Posterior cingulate gyrus (tissue), 11 donors: ENCODE measurements around the gene C11orf42.

Experiments used
- DNase-seq, 10 donors: peaks; one replicate each; pipeline versions ENCODE4 v3.0.0 to v3.0.0-alpha.2; 2020 to 2021; ENCODE audit warnings: mixed read lengths in 3 of 10
- intact Hi-C: fragments of 100-400 bp; cut with DNase I; formaldehyde crosslinking; loops from one replicate; pipeline ENCODE4 v1.15.1; 2023

Gene C11orf42, protein sequence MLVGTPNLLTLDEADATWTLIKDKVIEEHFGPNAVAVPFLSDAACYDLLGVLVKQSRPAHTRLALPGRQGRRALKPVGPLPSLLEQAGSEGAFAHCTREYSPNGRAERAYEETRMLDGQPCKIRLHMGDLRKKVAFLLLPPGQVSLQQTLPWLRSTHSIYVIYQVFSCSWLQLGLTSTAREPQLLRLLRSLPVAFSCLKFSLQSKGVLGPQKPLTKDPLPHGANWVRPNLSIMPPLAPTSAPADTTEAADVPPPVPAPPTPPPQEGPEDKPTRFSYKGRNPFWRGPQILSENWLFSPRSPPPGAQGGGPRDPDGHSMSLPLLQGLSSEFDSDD

DNA sequence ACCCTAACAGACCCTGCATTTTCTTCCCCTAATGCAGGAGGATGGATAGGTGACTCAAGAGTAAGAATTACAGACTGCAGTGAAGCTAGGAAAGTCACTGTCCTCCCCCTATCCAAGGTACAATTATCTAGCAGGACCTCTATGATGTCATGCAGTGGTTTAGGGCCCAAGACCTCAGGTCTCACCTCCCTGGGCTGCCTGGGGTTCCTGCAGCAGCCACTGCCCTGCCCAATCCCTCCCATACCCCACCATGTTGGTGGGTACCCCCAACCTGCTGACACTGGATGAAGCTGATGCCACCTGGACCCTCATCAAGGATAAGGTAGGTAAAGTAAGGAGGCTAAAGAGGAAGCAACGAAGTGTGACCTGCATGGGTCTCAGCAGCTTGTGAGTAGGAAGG lies at the start of gene C11orf42:
Gene C11orf42 (plus strand): TSS at position 192 of the 400 bp plus-strand sequence. CDS start 59 bp downstream, at position 251.
- intact Hi-C loops, result no loop called here

DNA sequence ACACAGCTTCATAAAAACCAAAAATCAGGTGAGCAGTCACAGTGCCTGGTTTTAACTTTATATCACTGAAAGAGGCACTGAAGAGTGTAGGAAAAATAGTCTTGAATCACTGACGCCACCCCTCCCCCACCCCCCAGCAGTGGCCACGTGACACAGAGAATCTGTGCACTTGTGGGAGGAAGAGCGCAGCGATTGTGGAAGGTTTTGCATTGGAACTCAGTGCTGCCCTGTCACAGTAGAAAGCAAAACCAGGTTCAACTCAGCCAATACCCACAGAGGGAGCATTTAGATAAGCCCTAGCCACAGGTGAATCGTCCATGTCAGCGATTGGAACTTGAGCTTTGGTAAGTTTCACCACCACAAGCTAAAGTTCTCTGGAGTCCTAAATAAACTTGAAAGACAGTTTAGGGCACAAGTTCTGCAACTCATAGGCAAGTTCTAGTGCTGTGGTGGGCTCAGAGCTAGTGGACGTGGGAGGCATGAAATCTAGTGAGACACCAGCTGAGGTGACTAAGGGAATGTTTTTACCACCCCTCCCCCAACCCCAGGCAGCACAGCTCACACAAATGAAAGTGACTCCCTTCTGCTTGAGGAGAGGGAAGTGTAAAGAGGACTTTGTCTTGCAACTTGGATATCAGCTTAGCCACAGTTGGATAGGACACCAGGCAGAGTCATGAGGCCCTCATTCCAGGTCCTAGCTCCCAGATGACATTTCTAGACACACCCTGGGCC lies 48.6 kb upstream of the C11orf42 start:
- no peak for DNase-seq

More for the DNA sequence above, at the start of gene C11orf42:
- no peak for DNase-seq

GRCh38 chr11:6170226-6170625 lies 35.1 kb upstream of the C11orf42 start, which contains the start of gene OR52B2:
TSS of gene OR52B2 (minus strand) at chr11:6170326. CDS start at chr11:6170326, 0 bp downstream.
- intact Hi-C loops, result no loop called here
- DNase-seq, result no peak

More for the DNA sequence above, 48.6 kb upstream of the C11orf42 start:
- intact Hi-C loops, result no loop called here

GRCh38 chr11:6175440-6175839 lies 29.9 kb upstream of the C11orf42 start:
- DNase-seq, result no peak
- intact Hi-C loops, result no loop called here

- intact Hi-C loops, result no loop called here
- no peak for DNase-seq
Measured at GRCh38 chr11:6191742-6192141, 13.6 kb upstream of the C11orf42 start.

DNA sequence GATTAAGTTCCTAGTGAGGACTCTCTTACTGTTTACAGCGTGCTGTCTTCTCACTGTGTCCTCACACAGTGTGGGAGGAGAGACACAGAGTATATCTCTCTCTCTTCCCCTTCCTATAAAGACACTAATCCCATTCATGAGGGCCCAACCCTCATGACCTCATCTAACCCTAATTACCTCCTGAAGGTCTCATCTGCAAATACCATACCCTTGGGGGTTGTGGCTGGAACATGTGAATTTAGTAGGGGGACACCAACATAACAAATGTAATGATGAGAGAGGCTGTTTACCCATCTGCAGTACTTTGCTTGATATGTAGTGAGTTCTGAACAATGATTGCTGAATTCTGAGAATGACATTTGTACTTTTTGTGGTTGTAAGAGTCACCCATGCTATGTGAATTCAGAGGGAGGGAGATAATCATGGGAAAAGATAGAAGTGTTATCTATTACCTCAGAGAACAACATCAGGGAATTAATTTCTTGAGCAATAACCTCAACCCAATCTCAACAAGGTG lies 11.2 kb upstream of the C11orf42 start:
- intact Hi-C loops, result no loop called here
- DNase-seq, result no peak

- no peak for DNase-seq
- intact Hi-C loops, result no loop called here
Measured at GRCh38 chr11:6196396-6196795, 9.0 kb upstream of the C11orf42 start.

GRCh38 chr11:6197466-6198200 lies 7.7 kb upstream of the C11orf42 start:
- DNase-seq, result no peak
- intact Hi-C loops, result no loop called here

DNA sequence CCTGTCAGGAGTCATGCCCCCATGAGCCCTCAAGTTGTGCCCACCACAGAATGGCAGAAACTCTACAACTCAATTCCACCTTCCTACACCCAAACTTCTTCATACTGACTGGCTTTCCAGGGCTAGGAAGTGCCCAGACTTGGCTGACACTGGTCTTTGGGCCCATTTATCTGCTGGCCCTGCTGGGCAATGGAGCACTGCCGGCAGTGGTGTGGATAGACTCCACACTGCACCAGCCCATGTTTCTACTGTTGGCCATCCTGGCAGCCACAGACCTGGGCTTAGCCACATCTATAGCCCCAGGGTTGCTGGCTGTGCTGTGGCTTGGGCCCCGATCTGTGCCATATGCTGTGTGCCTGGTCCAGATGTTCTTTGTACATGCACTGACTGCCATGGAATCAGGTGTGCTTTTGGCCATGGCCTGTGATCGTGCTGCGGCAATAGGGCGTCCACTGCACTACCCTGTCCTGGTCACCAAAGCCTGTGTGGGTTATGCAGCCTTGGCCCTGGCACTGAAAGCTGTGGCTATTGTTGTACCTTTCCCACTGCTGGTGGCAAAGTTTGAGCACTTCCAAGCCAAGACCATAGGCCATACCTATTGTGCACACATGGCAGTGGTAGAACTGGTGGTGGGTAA lies 6.1 kb upstream of the C11orf42 start, which contains the start of gene OR52W1:
Gene OR52W1 (plus strand): TSS at position 51 of the 637 bp plus-strand sequence. CDS start 0 bp downstream, at position 51.
- DNase-seq, result no peak
- intact Hi-C loops, result no loop called here

GRCh38 chr11:6200975-6201374 lies 4.4 kb upstream of the C11orf42 start:
- intact Hi-C loops, result no loop called here
- DNase-seq, result peak in 1 of 10 donors; percentile 24

GRCh38 chr11:6201481-6201880 lies 3.9 kb upstream of the C11orf42 start:
- no peak for DNase-seq
- intact Hi-C loops, result no loop called here

GRCh38 chr11:6202041-6202440 lies 3.3 kb upstream of the C11orf42 start:
- no peak for DNase-seq
- intact Hi-C loops, result no loop called here

- no peak for DNase-seq
- intact Hi-C loops, result no loop called here
Measured at GRCh38 chr11:6203327-6203726, 2.0 kb upstream of the C11orf42 start.

DNA sequence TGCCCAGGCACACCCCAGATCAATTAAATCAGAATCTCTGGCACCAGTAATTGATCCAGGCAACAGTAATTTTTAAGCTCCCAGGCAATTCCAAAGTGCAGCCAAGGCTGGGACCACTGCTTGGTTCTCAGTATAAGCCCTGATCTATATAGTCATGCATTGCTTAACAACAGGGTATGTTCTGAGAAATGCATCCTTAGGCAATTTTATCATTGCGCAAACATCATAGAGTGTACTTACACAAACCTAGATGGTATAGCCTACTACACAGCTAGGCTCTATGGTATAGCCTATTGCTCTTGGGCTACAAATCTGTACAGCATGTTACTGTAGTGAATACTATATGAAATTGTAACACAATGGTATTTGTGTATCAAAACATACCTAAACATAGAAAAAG lies 651 bp upstream of the C11orf42 start:
- no peak for DNase-seq
- intact Hi-C loops, result no loop called here

DNA sequence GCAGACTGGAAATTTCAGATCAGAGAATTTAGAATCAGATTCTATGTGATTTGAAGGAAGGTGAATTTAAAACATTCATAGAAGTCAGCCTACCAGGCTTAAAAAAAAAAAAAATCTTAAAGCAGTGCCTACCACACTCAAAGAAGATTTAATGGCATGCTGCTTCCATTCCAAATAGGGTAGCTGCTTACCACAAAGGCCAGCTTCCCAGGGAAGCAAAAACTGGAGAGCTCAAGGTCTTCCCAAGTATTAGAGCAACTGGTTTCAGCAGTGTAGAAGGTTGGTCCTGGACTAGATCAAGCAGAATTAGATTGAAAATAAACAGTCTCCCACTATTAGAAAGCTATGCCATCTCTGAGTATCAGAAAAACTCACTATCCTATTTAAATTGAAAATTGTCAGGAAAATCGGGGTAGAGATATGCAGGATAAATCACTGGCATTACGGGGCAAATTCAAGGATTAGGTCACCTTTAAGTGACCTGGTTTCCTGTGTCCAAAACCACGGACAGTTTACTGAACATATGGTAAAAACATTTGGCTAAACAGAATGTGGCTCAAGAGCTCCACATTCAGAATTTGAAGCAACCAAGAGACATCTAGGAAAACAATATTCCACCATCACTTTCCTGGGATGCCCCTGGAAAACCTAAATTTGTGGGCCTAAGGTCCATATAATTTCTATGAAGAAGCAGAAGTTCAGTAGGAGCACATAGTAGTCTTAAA lies 1.3 kb downstream of the C11orf42 start:
- DNase-seq, result no peak
- intact Hi-C loops, result no loop called here

GRCh38 chr11:6209801-6210200 lies 4.4 kb downstream of the C11orf42 start:
- intact Hi-C loops, result no loop called here

GRCh38 chr11:6210274-6210955 lies 5.1 kb downstream of the C11orf42 start:
- DNase-seq, result peak in 1 of 10 donors; percentile 76
- intact Hi-C loops, result no loop called here

More at GRCh38 chr11:6209801-6210200, 4.4 kb downstream of the C11orf42 start:
- DNase-seq, result no peak

DNA sequence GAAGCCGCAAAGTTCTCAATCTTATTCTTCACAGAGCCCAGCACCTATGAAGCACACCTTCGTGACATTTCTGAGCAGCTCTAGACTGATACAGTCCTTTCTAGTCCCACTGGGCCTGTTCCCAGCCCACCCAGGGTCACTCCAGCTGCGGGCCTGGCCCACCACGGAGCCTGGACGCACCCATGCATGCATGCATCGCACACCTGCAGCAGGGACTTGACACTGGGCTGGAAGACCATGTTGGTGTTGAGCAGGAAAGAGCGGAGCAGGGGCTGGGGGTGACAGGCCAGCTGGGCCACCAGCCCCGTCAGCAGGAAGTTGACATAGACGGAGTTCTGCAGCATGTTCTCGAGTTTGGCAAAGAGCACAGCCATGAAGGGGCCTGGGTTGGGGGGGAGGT lies 9.2 kb downstream of the C11orf42 start:
- peak in 1 of 10 donors; percentile 77 for DNase-seq
- intact Hi-C loops, result no loop called here

DNA sequence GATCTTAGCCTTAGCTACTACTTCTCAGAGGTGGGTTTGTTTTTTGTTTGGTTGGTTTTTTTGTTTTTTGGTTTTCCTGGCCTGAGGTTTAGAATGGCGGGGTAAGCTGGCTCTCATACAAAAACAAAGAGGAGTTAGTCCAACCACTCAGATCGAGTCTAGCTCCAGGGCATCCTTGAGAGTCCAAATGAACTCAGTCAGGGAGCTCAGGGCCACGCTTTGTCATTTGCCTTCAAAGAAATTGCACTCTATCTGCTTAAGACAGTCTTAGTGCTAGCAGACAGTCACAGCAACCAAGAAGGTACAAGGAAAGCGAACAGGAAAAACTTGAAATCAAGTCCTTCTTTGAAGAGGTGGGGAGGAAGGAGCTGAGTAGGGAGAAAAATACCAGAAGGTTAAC lies 11.1 kb downstream of the C11orf42 start:
- intact Hi-C loops, result no loop called here
- DNase-seq, result no peak
